ENCODE results near the gene BUD23. TPM values are rescaled to one million over a fixed set of nuclear protein-coding genes. Genes with fewer than 3 reads are reported as not detected.
A peak's percentile ranks its signal among the peaks of the same experiment; 100 is the strongest.

Gene BUD23
- total and polyA plus RNA-seq, 9 of the 15 experiments (the other 6 are each of a cell fraction or from before 2014, with no cell fraction given): 79.5 to 270 (median 150) TPM

DNA sequence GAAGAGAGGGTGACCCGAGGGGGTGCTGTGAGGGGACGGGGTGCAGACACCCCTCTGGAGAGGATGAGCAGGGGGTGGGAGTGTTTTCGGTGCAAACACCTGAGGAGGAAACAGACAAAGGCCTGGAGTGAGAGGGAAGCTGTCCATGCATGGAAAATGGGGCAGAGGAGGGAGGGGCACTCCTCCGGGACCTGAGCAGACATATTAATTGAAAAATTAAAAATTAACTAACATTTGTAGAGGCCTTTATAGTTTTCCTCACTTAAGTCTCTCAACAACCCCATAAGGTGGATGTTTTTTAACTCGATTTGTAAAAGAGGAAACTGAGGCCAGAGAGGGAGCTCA lies 14.5 kb upstream of the BUD23 start:
- FAIRE-seq (no peak), DNase-seq (ENCODE audit: extremely low read depth in 1 of 4, low spot score in 3 of 4) (no peak), ATAC-seq (no peak)
- Histone ChIP-seq H3K27me3 (ENCODE audit: control insufficient read depth in 2 of 2, insufficient read depth in 2 of 2, low read length in 2 of 2) (no peaks in the 10 kb centered on the region), H2AFZ (ENCODE audit: low read depth, low read length) (no peak overlapping the region), H3K79me2 (ENCODE audit: control insufficient read depth, insufficient read depth, low read length) (no peaks in the 10 kb centered on the region), H3K4me3 (no peak overlapping the region), H4K20me1 (replicated peaks; ENCODE audit: control insufficient read depth, insufficient read depth, low read length) (no peaks in the 10 kb centered on the region; the same call in 1 of the 2 replicates), H3K9me3 (replicated peaks; ENCODE audit: control insufficient read depth, insufficient read depth, low read depth, low read length) (no peaks in the 10 kb centered on the region), H3K36me3 (ENCODE audit: control insufficient read depth, insufficient read depth, low read length) (no peaks in the 10 kb centered on the region), H3K9ac (ENCODE audit: insufficient read depth in 1 of 2, low read depth in 2 of 2, low read length in 2 of 2) (peak overlapping the region in 1 of 2 experiments; percentile 90; a peak in 1 of 4 replicates), H3K9me1 (ENCODE audit: control insufficient read depth, insufficient read depth, low read length) (no peaks in the 10 kb centered on the region), H3K27ac (ENCODE audit: extremely low read depth, low read depth, low read length) (no peak overlapping the region), H3K4me1 (replicated peaks in 1 of 2; ENCODE audit: control insufficient read depth in 2 of 2, insufficient read depth in 2 of 2, low read length in 2 of 2) (peaks cover 9 to 42% of the 10 kb centered on the region in 2 experiments), H3K4me2 (ENCODE audit: insufficient read depth, low read length) (peak overlapping the region; percentile 25; the same call in 1 of the 2 replicates)
- ChIA-PET POLR2A (interaction anchor here (0.5 to 1.5 kb wide), 4 partner anchors 15 to 65 kb away, joined by 3 read pairs; no protein-coding TSS in a partner anchor), CTCF (ENCODE audit: low intra/inter-chr PET ratio) (interaction anchor here (2.9 kb wide), 1 partner anchor 62 kb away, joined by 24 read pairs; no protein-coding TSS in a partner anchor)
- WGBS (ENCODE audit: insufficient coverage, low coverage, missing lambda C conversion rate): 26% methylated on average over 5 of the region's 5 CpGs
- in situ Hi-C loops (cut with MboI): no loop called here
- BruUV-seq (replicated peaks): no TSS peak
- no peak for TF ChIP-seq E2F6 (IDR thresholded peaks at IDR 0.05; ENCODE audit: borderline replicate concordance in 1 of 2, extremely low read depth in 1 of 2, insufficient read depth in 1 of 2, insufficient read length in 1 of 2, low read depth in 1 of 2, low read length in 1 of 2, poor library complexity in 1 of 2, severe bottlenecking in 1 of 2)
- no peak for TF ChIP-seq HDAC8 (tag; IDR thresholded peaks at IDR 0.05)
- no peak for TF ChIP-seq DIDO1 (tag; IDR thresholded peaks at IDR 0.05; ENCODE audit: low read depth)
- TF ChIP-seq NR3C1 (CRISPR knock-in tag; IDR thresholded peaks at IDR 0.05): no peak
- TF ChIP-seq ZBTB17 (CRISPR knock-in tag; IDR thresholded peaks at IDR 0.05): no peak
- no peak for TF ChIP-seq ZNF668 (CRISPR knock-in tag; IDR thresholded peaks at IDR 0.05)
- TF ChIP-seq ZEB2 (IDR thresholded peaks at IDR 0.05): no peak
- no peak for TF ChIP-seq HDAC3 (IDR thresholded peaks at IDR 0.05; ENCODE audit: borderline replicate concordance, partially characterized antibody)
- no peak for TF ChIP-seq RNF2 (IDR thresholded peaks at IDR 0.05)
- no peak for TF ChIP-seq HSF4 (CRISPR knock-in tag; IDR thresholded peaks at IDR 0.05; ENCODE audit: borderline replicate concordance)
- no peak for TF ChIP-seq ZFP30 (CRISPR knock-in tag; IDR thresholded peaks at IDR 0.05; ENCODE audit: borderline replicate concordance)
- TF ChIP-seq, protein P1, sequence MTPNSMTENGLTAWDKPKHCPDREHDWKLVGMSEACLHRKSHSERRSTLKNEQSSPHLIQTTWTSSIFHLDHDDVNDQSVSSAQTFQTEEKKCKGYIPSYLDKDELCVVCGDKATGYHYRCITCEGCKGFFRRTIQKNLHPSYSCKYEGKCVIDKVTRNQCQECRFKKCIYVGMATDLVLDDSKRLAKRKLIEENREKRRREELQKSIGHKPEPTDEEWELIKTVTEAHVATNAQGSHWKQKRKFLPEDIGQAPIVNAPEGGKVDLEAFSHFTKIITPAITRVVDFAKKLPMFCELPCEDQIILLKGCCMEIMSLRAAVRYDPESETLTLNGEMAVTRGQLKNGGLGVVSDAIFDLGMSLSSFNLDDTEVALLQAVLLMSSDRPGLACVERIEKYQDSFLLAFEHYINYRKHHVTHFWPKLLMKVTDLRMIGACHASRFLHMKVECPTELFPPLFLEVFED (CRISPR knock-in tag; conservative IDR thresholded peaks at IDR 0.05): no peak
- TF ChIP-seq HNRNPUL1 (IDR thresholded peaks at IDR 0.05; ENCODE audit: low read length): no peak
- TF ChIP-seq HDGF (IDR thresholded peaks at IDR 0.05): no peak
- intact Hi-C loops (cut with micrococcal nuclease): loop anchor here (2.0 to 5.0 kb wide), 2 partner anchors 56 to 63 kb away; no protein-coding TSS in a partner anchor
